A549 treated with GW870086 at 1 μM for 4 hours (cell line): ENCODE results near the gene KREMEN1. TPM values are rescaled to one million over a fixed set of nuclear protein-coding genes. Genes with fewer than 3 reads are reported as not detected.

Experiments
- total RNA-seq: library from RNA; stranded (reverse); fragments of 200-300 nt; extraction: Qiagen RNA extraction; gene quantifications from 5 replicates; pipeline ENCODE4 v1.2.3, GENCODE V29; 2022; ENCODE audit warnings: low read depth

The KREMEN1 gene
- 2.7 to 4.7 TPM (median 4.3 TPM) in 5 replicates for total RNA-seq

GRCh38 chr22:29072979-29073617 is at the start of gene KREMEN1:
TSS of gene KREMEN1 (plus strand) at chr22:29073035. CDS start at chr22:29073131, 96 bp downstream.

GRCh38 chr22:29061773-29062172 is 11.1 kb upstream of the KREMEN1 start, which contains the start of gene C22orf31:
TSS of gene C22orf31 (minus strand) at chr22:29061831. CDS start at chr22:29061792, 39 bp downstream.

GRCh38 chr22:29205594-29206371 is 132.9 kb downstream of the KREMEN1 start, which contains the start of gene EMID1:
TSS of gene EMID1 (plus strand) at chr22:29205896. CDS start at chr22:29206039, 143 bp downstream.

Other genes starting within 250 kb of the KREMEN1 start
- 5.4 to 8.2 TPM (median 7.5 TPM) in 5 replicates for gene ZNRF3, start 189.5 kb upstream of the KREMEN1 start, total RNA-seq
- not detected in 5 replicates for gene C22orf31, start 11.2 kb upstream of the KREMEN1 start, total RNA-seq
- gene EMID1, start 132.9 kb downstream of the KREMEN1 start, total RNA-seq, result 0.23 to 0.74 TPM (median 0.45 TPM) in 5 replicates
- gene RHBDD3, start 194.9 kb downstream of the KREMEN1 start, total RNA-seq, result 22.1 to 29.3 TPM (median 28.0 TPM) in 5 replicates
- gene EWSR1, start 195.2 kb downstream of the KREMEN1 start, total RNA-seq, result 203 to 223 TPM (median 213 TPM) in 5 replicates
- 24.7 to 37.0 TPM (median 34.7 TPM) in 5 replicates for gene GAS2L1, start 233.6 kb downstream of the KREMEN1 start, total RNA-seq
- gene RASL10A, start 242.7 kb downstream of the KREMEN1 start, total RNA-seq, result 0.36 to 0.62 TPM (median 0.52 TPM) in 3 of 5 replicates, not detected in the others